GM10266 (cell line): ENCODE measurements around the gene SLC39A8.

Source experiments
- DNase-seq: peaks from one replicate; pipeline ENCODE4 v3.0.0; 2012; ENCODE audit errors: extremely low spot score
- TF ChIP-seq, protein P1 (sequence below): IDR thresholded peaks from 2 replicates; pipeline ENCODE4 v1.5.1; 2012; ENCODE audit warnings: mild to moderate bottlenecking, low read depth; ENCODE audit not compliant: control insufficient read depth, insufficient read depth; ENCODE audit errors: missing control alignments

Gene SLC39A8

GRCh38 chr4:102315532-102315931, 29.8 kb downstream of the SLC39A8 start:
- TF ChIP-seq, protein P1, sequence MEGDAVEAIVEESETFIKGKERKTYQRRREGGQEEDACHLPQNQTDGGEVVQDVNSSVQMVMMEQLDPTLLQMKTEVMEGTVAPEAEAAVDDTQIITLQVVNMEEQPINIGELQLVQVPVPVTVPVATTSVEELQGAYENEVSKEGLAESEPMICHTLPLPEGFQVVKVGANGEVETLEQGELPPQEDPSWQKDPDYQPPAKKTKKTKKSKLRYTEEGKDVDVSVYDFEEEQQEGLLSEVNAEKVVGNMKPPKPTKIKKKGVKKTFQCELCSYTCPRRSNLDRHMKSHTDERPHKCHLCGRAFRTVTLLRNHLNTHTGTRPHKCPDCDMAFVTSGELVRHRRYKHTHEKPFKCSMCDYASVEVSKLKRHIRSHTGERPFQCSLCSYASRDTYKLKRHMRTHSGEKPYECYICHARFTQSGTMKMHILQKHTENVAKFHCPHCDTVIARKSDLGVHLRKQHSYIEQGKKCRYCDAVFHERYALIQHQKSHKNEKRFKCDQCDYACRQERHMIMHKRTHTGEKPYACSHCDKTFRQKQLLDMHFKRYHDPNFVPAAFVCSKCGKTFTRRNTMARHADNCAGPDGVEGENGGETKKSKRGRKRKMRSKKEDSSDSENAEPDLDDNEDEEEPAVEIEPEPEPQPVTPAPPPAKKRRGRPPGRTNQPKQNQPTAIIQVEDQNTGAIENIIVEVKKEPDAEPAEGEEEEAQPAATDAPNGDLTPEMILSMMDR = no peak
- DNase-seq = no peak

- DNase-seq = no peak
- TF ChIP-seq, protein P1 = no peak
These were observed 32.9 kb downstream of the SLC39A8 start for GRCh38 chr4:102312417-102312816.

DNA sequence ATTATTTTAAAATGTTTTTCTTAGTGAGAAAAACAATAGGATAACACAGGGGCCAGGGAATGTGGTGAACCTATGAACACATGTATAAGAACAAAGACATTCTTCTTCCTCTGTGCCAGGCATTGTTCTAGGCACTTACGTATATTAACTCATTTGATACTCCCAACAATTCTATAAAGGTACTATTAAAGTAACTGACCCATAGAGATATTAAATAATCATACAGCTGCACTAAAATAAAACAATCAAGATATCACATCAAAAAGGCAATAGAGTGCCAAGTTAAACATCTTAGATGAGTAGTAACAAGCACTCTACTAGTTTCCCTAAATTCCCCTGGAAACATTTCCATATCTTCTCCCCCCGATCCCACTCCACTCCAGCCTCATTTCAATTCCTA, 33.4 kb downstream of the SLC39A8 start:
- TF ChIP-seq, protein P1 = no peak
- DNase-seq = no peak

- DNase-seq = no peak
- TF ChIP-seq, protein P1 = no peak
These were observed 33.9 kb downstream of the SLC39A8 start for GRCh38 chr4:102311407-102311806.

DNA sequence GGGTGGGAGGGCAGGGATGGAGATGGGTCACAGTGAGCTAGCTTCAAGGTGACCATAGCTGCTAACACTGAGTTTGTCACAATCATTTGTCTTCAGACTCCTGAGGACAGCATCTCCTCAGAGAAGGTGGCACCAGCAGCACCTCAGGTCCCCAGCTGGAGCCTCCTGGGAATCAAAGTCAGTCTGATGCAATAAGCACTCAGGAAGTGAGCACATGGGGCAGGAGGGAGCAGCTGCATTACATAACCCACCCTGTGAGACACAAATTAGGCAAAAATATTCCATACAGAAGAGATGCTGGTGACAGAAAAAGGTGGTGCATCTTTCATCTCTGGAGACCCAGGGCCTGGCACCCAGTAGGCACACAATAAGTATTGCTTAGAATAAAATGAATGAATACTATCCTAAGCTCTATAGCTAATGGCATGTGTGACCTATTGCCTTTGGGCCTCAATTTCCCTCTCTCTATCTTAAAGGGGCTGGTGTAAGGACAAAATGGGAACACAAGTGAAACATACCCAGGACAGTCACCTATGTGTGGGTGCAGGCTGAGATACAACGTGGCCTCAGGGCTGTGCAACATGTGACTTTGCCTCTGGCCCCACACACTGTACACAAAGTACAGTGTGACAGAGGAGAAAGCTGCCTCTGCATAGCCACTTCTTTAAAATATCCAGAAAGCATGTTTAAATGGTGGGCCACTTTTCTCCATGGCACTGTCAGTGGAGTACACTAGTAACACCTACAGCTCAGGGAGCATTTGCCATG, 37.1 kb downstream of the SLC39A8 start:
- no peak for DNase-seq
- TF ChIP-seq, protein P1 = no peak

GRCh38 chr4:102305666-102306065, 39.6 kb downstream of the SLC39A8 start:
- TF ChIP-seq, protein P1 = no peak
- DNase-seq = no peak

DNA sequence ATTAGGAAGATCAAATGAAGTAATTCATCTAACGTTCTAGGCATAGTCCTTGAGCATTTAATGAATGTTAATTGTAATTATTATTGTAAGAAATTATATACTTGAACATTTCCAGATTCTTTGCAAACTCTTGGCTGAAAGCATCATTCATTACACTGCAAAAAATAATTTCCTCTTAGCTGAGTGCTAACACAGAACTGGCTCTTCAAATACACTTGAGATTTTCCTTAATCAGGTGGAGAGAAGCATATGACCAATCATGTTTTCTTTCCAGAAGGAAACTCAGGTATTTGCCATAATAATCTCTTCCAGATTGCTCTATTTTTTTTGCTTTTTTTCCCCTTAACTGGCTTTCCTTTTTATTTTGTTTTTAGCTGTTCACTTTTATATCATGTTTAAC, 42.5 kb downstream of the SLC39A8 start:
- no peak for DNase-seq
- TF ChIP-seq, protein P1 = no peak
